A549 (cell line): ENCODE data around the gene PPP2R2C.

Source experiments
- CTCF ChIP-seq: fragments of >200 bp; sonication (Bioruptor Twin); formaldehyde crosslinking; IDR thresholded peaks from 3 replicates; pipeline ENCODE4 v1.5.1; 2016
- MYC ChIP-seq: IDR thresholded peaks from 2 replicates; pipeline ENCODE4 v1.6.1; 2012; ENCODE audit warnings: mild to moderate bottlenecking, inconsistent platforms, low read length, improper control_type of control experiment, borderline replicate concordance
- POLR2A ChIP-seq: IDR thresholded peaks from 2 replicates; pipeline ENCODE4 v1.6.1; 2012; ENCODE audit warnings: mild to moderate bottlenecking, low read length
- TF ChIP-seq, protein P1 (sequence below): fragments of 450-650 bp; IDR thresholded peaks from 2 replicates; pipeline ENCODE4 v1.6.1; 2014; ENCODE audit warnings: antibody characterized with exemption

- TF ChIP-seq MYC (no peak), CTCF (no peak), POLR2A (no peak)
- TF ChIP-seq, protein P1, sequence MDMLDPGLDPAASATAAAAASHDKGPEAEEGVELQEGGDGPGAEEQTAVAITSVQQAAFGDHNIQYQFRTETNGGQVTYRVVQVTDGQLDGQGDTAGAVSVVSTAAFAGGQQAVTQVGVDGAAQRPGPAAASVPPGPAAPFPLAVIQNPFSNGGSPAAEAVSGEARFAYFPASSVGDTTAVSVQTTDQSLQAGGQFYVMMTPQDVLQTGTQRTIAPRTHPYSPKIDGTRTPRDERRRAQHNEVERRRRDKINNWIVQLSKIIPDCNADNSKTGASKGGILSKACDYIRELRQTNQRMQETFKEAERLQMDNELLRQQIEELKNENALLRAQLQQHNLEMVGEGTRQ, result no peak
Measured at GRCh38 chr4:6393066-6393465, 79.3 kb downstream of the PPP2R2C start.
